CD4-positive, CD25-positive, alpha-beta regulatory T cell (primary cell): ENCODE results near the gene KRTAP1-5. TPM values are rescaled to one million over a fixed set of nuclear protein-coding genes. Genes with fewer than 3 reads are reported as not detected.
"Not testable (repeated sequence)": the region's sequence is repeated elsewhere in the genome, so short reads cannot be mapped to it uniquely, and the experiment has no call there.

ENCODE experiments used
- ATAC-seq, 2 donors: fragments of 150-1000 bp; cut with Tn5 transposase; one replicate each; pipeline ENCODE4 v1.10.0; 2021; ENCODE audit warnings: low read depth in 2 of 2, moderate number of reproducible peaks in 2 of 2, moderate library complexity in 1 of 2
- DNase-seq, 3 donors: peaks; one replicate each; pipeline versions ENCODE4 v3.0.0 to v3.0.0-alpha.2; 2012 to 2022; ENCODE audit warnings: mixed read lengths in 1 of 3
- H3K27ac ChIP-seq: one replicate; pipeline ENCODE4 v1.7.0; 2013; ENCODE audit warnings: mild to moderate bottlenecking, low read length; ENCODE audit not compliant: insufficient read depth, poor library complexity, severe bottlenecking
- H3K27me3 ChIP-seq: one replicate; pipeline ENCODE4 v1.7.0; 2013; ENCODE audit warnings: low read length; ENCODE audit not compliant: control insufficient read depth, insufficient read depth
- H3K36me3 ChIP-seq: one replicate; pipeline ENCODE4 v1.7.0; 2013; ENCODE audit warnings: mild to moderate bottlenecking, low read length, moderate library complexity; ENCODE audit not compliant: control insufficient read depth, insufficient read depth
- H3K4me1 ChIP-seq: 2 replicates; pipeline ENCODE4 v1.7.0; 2013; ENCODE audit warnings: mild to moderate bottlenecking, low read length; ENCODE audit not compliant: insufficient read depth, control insufficient read depth, poor library complexity, severe bottlenecking
- H3K4me3 ChIP-seq: one replicate; pipeline ENCODE4 v1.7.0; 2013; ENCODE audit warnings: low read depth, mild to moderate bottlenecking, low read length, moderate library complexity
- H3K9me3 ChIP-seq, 2 experiments: 1 replicate in 1 of 2; 2 replicates in 1 of 2; pipeline ENCODE4 v1.7.0; 2013; ENCODE audit warnings: low read length in 2 of 2, mild to moderate bottlenecking in 1 of 2, moderate library complexity in 1 of 2; ENCODE audit not compliant: control insufficient read depth in 2 of 2
- H3K27ac Mint-ChIP-seq, 3 donors: one replicate each; pipeline ENCODE4 v1.8.0; 2020 to 2022; ENCODE audit warnings: mild to moderate bottlenecking in 3 of 3, mixed read lengths in 3 of 3, moderate library complexity in 2 of 3
- H3K27me3 Mint-ChIP-seq: one replicate; pipeline ENCODE4 v1.8.0; 2022; ENCODE audit warnings: mild to moderate bottlenecking, mixed read lengths
- H3K36me3 Mint-ChIP-seq: one replicate; pipeline ENCODE4 v1.8.0; 2020; ENCODE audit warnings: mixed read lengths
- H3K4me1 Mint-ChIP-seq, 4 donors: one replicate each; pipeline ENCODE4 v1.8.0; 2020 to 2022; ENCODE audit warnings: mixed read lengths in 4 of 4, mild to moderate bottlenecking in 1 of 4
- H3K4me3 Mint-ChIP-seq, 4 donors: one replicate each; pipeline ENCODE4 v1.8.0; 2020 to 2022; ENCODE audit warnings: mild to moderate bottlenecking in 4 of 4, mixed read lengths in 4 of 4, moderate library complexity in 3 of 4
- H3K9me3 Mint-ChIP-seq, 7 donors: one replicate each; pipeline ENCODE4 v1.8.0; 2020 to 2022; ENCODE audit warnings: mixed read lengths in 7 of 7, mild to moderate bottlenecking in 3 of 7, moderate library complexity in 2 of 7
- polyA plus RNA-seq, 4 donors: library from polyadenylated mRNA; unstranded; fragments of 300-500 nt; fragmentation: Illumina TruSeq; gene quantifications; one replicate each; pipeline ENCODE4 v1.2.3, GENCODE V29; 2021
- total RNA-seq: library from RNA; stranded (reverse); gene quantifications from one replicate; pipeline ENCODE4 v1.2.3, GENCODE V29; 2022

The KRTAP1-5 gene
- total and polyA plus RNA-seq, 5 donors from 2014 or later = not detected

GRCh38 chr17:41042953-41043352 is 15.9 kb upstream of the KRTAP1-5 start:
- Histone ChIP-seq H3K4me1 (no peaks in the 10 kb centered on the region), H3K9me3 (peaks cover 5 to 9% of the 10 kb centered on the region in 2 experiments), H3K27me3 (peaks cover 10% of the 10 kb centered on the region), H3K27ac (no peak overlapping the region), H3K4me3 (no peak overlapping the region), H3K36me3 (no peaks in the 10 kb centered on the region)
- H3K9me3 Mint-ChIP-seq = peaks cover 0 to 6% (median 4%) of the 10 kb centered on the region in 7 donors
- no peak for DNase-seq
- H3K36me3 Mint-ChIP-seq = no peaks in the 10 kb centered on the region
- no peak overlapping the region for H3K4me3 Mint-ChIP-seq
- ATAC-seq = no peak
- H3K27ac Mint-ChIP-seq = no peak overlapping the region
- no peaks in the 10 kb centered on the region for H3K4me1 Mint-ChIP-seq
- peaks cover 43% of the 10 kb centered on the region for H3K27me3 Mint-ChIP-seq

- H3K27ac Mint-ChIP-seq, H3K36me3 Mint-ChIP-seq, ATAC-seq, H3K4me3 ChIP-seq, H3K27ac ChIP-seq, H3K36me3 ChIP-seq, H3K9me3 Mint-ChIP-seq, H3K9me3 ChIP-seq, H3K4me1 Mint-ChIP-seq, H3K4me3 Mint-ChIP-seq, H3K4me1 ChIP-seq, DNase-seq: not testable (repeated sequence)
- peaks cover 12% of the 10 kb centered on the region for H3K27me3 ChIP-seq
- peaks cover 41% of the 10 kb centered on the region for H3K27me3 Mint-ChIP-seq
Observed at GRCh38 chr17:41040783-41041571, 14.0 kb upstream of the KRTAP1-5 start, which contains the start of gene KRTAP1-1. KRTAP1-1 (minus strand) TSS chr17:41041450; CDS start chr17:41041397, 53 bp downstream.

- H3K9me3 ChIP-seq = peaks cover 0 to 2% of the 10 kb centered on the region in 2 experiments
- peaks cover 7% of the 10 kb centered on the region for H3K27me3 ChIP-seq
- ATAC-seq (no peak), DNase-seq (no peak)
- no peaks in the 10 kb centered on the region for H3K4me1 ChIP-seq
- Mint-ChIP-seq H3K4me3 (no peak overlapping the region), H3K27ac (no peak overlapping the region), H3K4me1 (no peaks in the 10 kb centered on the region), H3K27me3 (peaks cover 29% of the 10 kb centered on the region), H3K36me3 (no peaks in the 10 kb centered on the region), H3K9me3 (peaks cover 0 to 1% (median 0%) of the 10 kb centered on the region in 7 donors)
- no peak overlapping the region for H3K27ac ChIP-seq
- no peaks in the 10 kb centered on the region for H3K36me3 ChIP-seq
- no peak overlapping the region for H3K4me3 ChIP-seq
Observed at GRCh38 chr17:41037853-41038350, 10.9 kb upstream of the KRTAP1-5 start.

- H3K9me3 ChIP-seq, H3K27ac ChIP-seq, H3K36me3 Mint-ChIP-seq, DNase-seq, H3K4me1 Mint-ChIP-seq, H3K36me3 ChIP-seq, H3K9me3 Mint-ChIP-seq, H3K4me3 ChIP-seq, H3K4me3 Mint-ChIP-seq, H3K27ac Mint-ChIP-seq, H3K27me3 ChIP-seq, ATAC-seq, H3K4me1 ChIP-seq: not testable (repeated sequence)
- peaks cover 29% of the 10 kb centered on the region for H3K27me3 Mint-ChIP-seq
Observed at GRCh38 chr17:41034346-41034935, 7.4 kb upstream of the KRTAP1-5 start, which contains the start of gene KRTAP1-3. KRTAP1-3 (minus strand) TSS chr17:41034874; CDS start chr17:41034821, 53 bp downstream.

- no peak for DNase-seq
- Mint-ChIP-seq H3K9me3 (peaks cover 0 to 1% (median 0%) of the 10 kb centered on the region in 7 donors), H3K36me3 (no peaks in the 10 kb centered on the region), H3K4me1 (no peaks in the 10 kb centered on the region), H3K27me3 (peaks cover 40% of the 10 kb centered on the region), H3K27ac (no peak within 1 kb of the TSS), H3K4me3 (no peak within 1 kb of the TSS)
- Histone ChIP-seq H3K9me3 (no peaks in the 10 kb centered on the region), H3K36me3 (no peaks in the 10 kb centered on the region), H3K27ac (no peak within 1 kb of the TSS), H3K4me3 (no peak within 1 kb of the TSS), H3K4me1 (no peaks in the 10 kb centered on the region), H3K27me3 (no peaks in the 10 kb centered on the region)
- ATAC-seq = no peak
Observed at GRCh38 chr17:41029633-41030245, 2.7 kb upstream of the KRTAP1-5 start, which contains the start of gene KRTAP1-4. KRTAP1-4 (minus strand) TSS chr17:41030195; CDS start chr17:41030078, 117 bp downstream.

- no peak overlapping the region for H3K27ac Mint-ChIP-seq
- H3K4me3 Mint-ChIP-seq = no peak overlapping the region
- peaks cover 29% of the 10 kb centered on the region for H3K27me3 Mint-ChIP-seq
- Histone ChIP-seq H3K4me1 (no peaks in the 10 kb centered on the region), H3K27ac (no peak overlapping the region), H3K36me3 (no peaks in the 10 kb centered on the region), H3K9me3 (no peaks in the 10 kb centered on the region), H3K27me3 (peaks cover 9% of the 10 kb centered on the region), H3K4me3 (no peak overlapping the region)
- H3K9me3 Mint-ChIP-seq = peaks cover 0 to 1% (median 0%) of the 10 kb centered on the region in 7 donors
- ATAC-seq (no peak), DNase-seq (no peak)
- H3K4me1 Mint-ChIP-seq = no peaks in the 10 kb centered on the region
- H3K36me3 Mint-ChIP-seq = no peaks in the 10 kb centered on the region
Observed at GRCh38 chr17:41024697-41025096, 2.3 kb downstream of the KRTAP1-5 start.

- H3K27ac Mint-ChIP-seq = no peak overlapping the region
- Histone ChIP-seq H3K36me3 (no peaks in the 10 kb centered on the region), H3K4me1 (no peaks in the 10 kb centered on the region), H3K27me3 (peaks cover 16% of the 10 kb centered on the region), H3K9me3 (no peaks in the 10 kb centered on the region), H3K27ac (no peak overlapping the region), H3K4me3 (no peak overlapping the region)
- ATAC-seq (no peak), DNase-seq (no peak)
- H3K36me3 Mint-ChIP-seq = no peaks in the 10 kb centered on the region
- peaks cover 16% of the 10 kb centered on the region for H3K27me3 Mint-ChIP-seq
- no peak overlapping the region for H3K4me3 Mint-ChIP-seq
- peaks cover 0 to 1% (median 0%) of the 10 kb centered on the region in 7 donors for H3K9me3 Mint-ChIP-seq
- H3K4me1 Mint-ChIP-seq = no peaks in the 10 kb centered on the region
Observed at GRCh38 chr17:41020336-41020735, 6.7 kb downstream of the KRTAP1-5 start.
